Measurements from ENCODE around the gene OPA3. TPM values are rescaled to one million over a fixed set of nuclear protein-coding genes. Genes with fewer than 3 reads are reported as not detected.

The OPA3 gene
- total and polyA plus RNA-seq, 12 donors = 10.2 to 27.9 (median 23.5) TPM

DNA sequence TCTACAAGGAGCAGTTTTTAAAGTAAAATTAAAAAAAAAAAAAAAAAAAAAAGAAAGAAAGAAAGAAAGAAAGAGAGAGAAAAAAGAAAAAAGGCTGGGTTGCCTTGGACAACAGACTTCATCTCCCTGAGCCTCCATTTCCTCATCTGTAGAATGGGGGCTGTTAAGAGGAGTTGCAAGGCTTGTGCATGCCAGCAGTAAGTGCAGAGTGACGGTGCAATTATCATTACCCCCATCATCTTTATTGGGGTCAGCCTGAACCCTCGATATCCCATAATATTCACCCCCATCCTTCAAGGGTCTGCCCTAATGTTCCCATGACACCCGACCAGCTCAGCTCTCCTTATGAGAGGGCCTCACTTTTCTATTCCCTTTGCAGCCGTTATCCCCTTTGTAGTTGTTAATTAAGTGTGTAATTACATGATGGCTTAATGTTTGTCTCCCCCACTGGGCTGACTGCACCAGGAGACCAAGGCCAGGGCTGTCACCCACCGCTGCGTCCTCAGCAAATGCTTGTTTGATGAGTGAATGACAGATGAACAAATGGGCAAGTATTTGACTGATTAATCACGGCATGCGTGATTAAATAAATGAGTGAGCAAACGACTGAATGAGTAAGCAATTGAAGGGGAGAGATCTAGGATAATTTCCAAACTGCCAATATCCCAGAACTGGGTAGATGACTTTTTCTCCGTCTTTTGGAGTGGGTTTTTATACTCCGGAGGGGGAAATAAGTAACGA lies 106.7 kb downstream of the OPA3 start:
- Histone ChIP-seq H3K27ac (peak overlapping the region in 9 of 10 donors; percentile 87 to 100 (median 94)), H3K36me3 (no peaks in the 10 kb centered on the region), H3K27me3 (peaks cover 0 to 28% (median 0%) of the 10 kb centered on the region in 7 donors), H3K9me3 (no peaks in the 10 kb centered on the region), H3K4me1 (peaks cover 0 to 29% (median 11%) of the 10 kb centered on the region in 9 donors), H3K4me3 (peak overlapping the region in 9 of 10 donors; percentile 37 to 71 (median 61))
- DNase-seq (no peak), ATAC-seq (no peak)
- intact Hi-C loops (cut with DNase I) = loop anchor here in 8 of 10 donors (1.0 to 10.0 kb wide), 3 partner anchors 39 to 53 kb away; partner anchors contain the start of gene ERCC1 (in 1 of the 8)
- WGBS, 2 donors = 8 to 10% methylated on average over 12 of the region's 12 CpGs
- TF ChIP-seq CTCF (IDR thresholded peaks at IDR 0.05) = no peak

Other genes starting within 250 kb of the OPA3 start
- gene KLC3, start 244.1 kb downstream of the OPA3 start, total RNA-seq = under 1 TPM in 2 of 10 donors, not detected in 8; 0.14 TPM
- under 1 TPM in 1 of 2 donors, not detected in 1; 0.16 TPM for gene KLC3, start 244.1 kb downstream of the OPA3 start, polyA plus RNA-seq
- gene ERCC2, start 214.2 kb downstream of the OPA3 start, total RNA-seq = 10 to 100 TPM; 11.4 to 15.2 (median 14.1) TPM
- gene ERCC2, start 214.2 kb downstream of the OPA3 start, polyA plus RNA-seq = 10 to 100 TPM in 1 of 2 donors, 1 to 10 TPM in 1; 6.5 to 11.8 TPM
- 100 to 1,000 TPM; 134 to 204 (median 166) TPM for gene PPP1R13L, start 179.7 kb downstream of the OPA3 start, total RNA-seq
- 100 to 1,000 TPM in 1 of 2 donors, 10 to 100 TPM in 1; 85.2 to 265 TPM for gene PPP1R13L, start 179.7 kb downstream of the OPA3 start, polyA plus RNA-seq
- 1 to 10 TPM; 4.1 to 9.8 (median 5.6) TPM for gene POLR1G, start 178.2 kb downstream of the OPA3 start, total RNA-seq
- 1 to 10 TPM; 5.1 to 8.2 TPM for gene POLR1G, start 178.2 kb downstream of the OPA3 start, polyA plus RNA-seq
- 100 to 1,000 TPM; 113 to 194 (median 136) TPM for gene ERCC1, start 160.9 kb downstream of the OPA3 start, total RNA-seq
- 100 to 1,000 TPM; 147 to 183 TPM for gene ERCC1, start 160.9 kb downstream of the OPA3 start, polyA plus RNA-seq
- gene FOSB, start 116.8 kb downstream of the OPA3 start, total RNA-seq = 10 to 100 TPM in 2 of 10 donors, 1 to 10 TPM in 7, under 1 TPM in 1; 0.39 to 54.5 (median 4.9) TPM
- gene FOSB, start 116.8 kb downstream of the OPA3 start, polyA plus RNA-seq = 1 to 10 TPM; 2.1 to 5.5 TPM
- gene RTN2, start 87.8 kb downstream of the OPA3 start, total RNA-seq = 10 to 100 TPM; 15.9 to 33.7 (median 21.8) TPM
- 10 to 100 TPM; 11.1 to 13.3 TPM for gene RTN2, start 87.8 kb downstream of the OPA3 start, polyA plus RNA-seq
- gene PPM1N, start 86.4 kb downstream of the OPA3 start, total RNA-seq = 1 to 10 TPM in 1 of 10 donors, under 1 TPM in 4, not detected in 5; 0.32 to 3.6 (median 0.57) TPM
- under 1 TPM; 0.51 to 0.68 TPM for gene PPM1N, start 86.4 kb downstream of the OPA3 start, polyA plus RNA-seq
- gene VASP, start 77.3 kb downstream of the OPA3 start, total RNA-seq = 10 to 100 TPM; 24.9 to 78.6 (median 42.3) TPM
- gene VASP, start 77.3 kb downstream of the OPA3 start, polyA plus RNA-seq = 10 to 100 TPM; 62.3 to 70.0 TPM
- 10 to 100 TPM in 1 of 10 donors, 1 to 10 TPM in 9; 2.3 to 29.4 (median 5.2) TPM for gene GPR4, start 17.4 kb upstream of the OPA3 start, total RNA-seq
- 1 to 10 TPM; 5.7 to 9.4 TPM for gene GPR4, start 17.4 kb upstream of the OPA3 start, polyA plus RNA-seq
- gene EML2, start 54.6 kb upstream of the OPA3 start, total RNA-seq = 10 to 100 TPM; 30.2 to 54.5 (median 46.1) TPM
- 10 to 100 TPM; 17.3 to 26.8 TPM for gene EML2, start 54.6 kb upstream of the OPA3 start, polyA plus RNA-seq
- 1 to 10 TPM; 2.4 to 7.8 (median 4.4) TPM for gene GIPR, start 83.4 kb upstream of the OPA3 start, total RNA-seq
- 10 to 100 TPM in 1 of 2 donors, 1 to 10 TPM in 1; 2.4 to 16.6 TPM for gene GIPR, start 83.4 kb upstream of the OPA3 start, polyA plus RNA-seq
- 100 to 1,000 TPM; 216 to 268 (median 240) TPM for gene SNRPD2, start 107.2 kb upstream of the OPA3 start, total RNA-seq
- gene SNRPD2, start 107.2 kb upstream of the OPA3 start, polyA plus RNA-seq = 100 to 1,000 TPM; 316 to 464 TPM
- gene QPCTL, start 107.9 kb upstream of the OPA3 start, total RNA-seq = 1 to 10 TPM; 1.8 to 3.5 (median 2.4) TPM
- 1 to 10 TPM; 4.1 to 4.5 TPM for gene QPCTL, start 107.9 kb upstream of the OPA3 start, polyA plus RNA-seq
- gene FBXO46, start 146.1 kb upstream of the OPA3 start, total RNA-seq = 10 to 100 TPM in 2 of 10 donors, 1 to 10 TPM in 8; 5.2 to 13.5 (median 9.1) TPM
- 10 to 100 TPM in 1 of 2 donors, 1 to 10 TPM in 1; 5.3 to 11.4 TPM for gene FBXO46, start 146.1 kb upstream of the OPA3 start, polyA plus RNA-seq
- gene MEIOSIN, start 148.6 kb upstream of the OPA3 start, total RNA-seq = not detected
- gene MEIOSIN, start 148.6 kb upstream of the OPA3 start, polyA plus RNA-seq = not detected
- gene SIX5, start 184.4 kb upstream of the OPA3 start, total RNA-seq = 10 to 100 TPM; 16.8 to 24.5 (median 21.3) TPM
- gene SIX5, start 184.4 kb upstream of the OPA3 start, polyA plus RNA-seq = 10 to 100 TPM; 15.5 to 29.3 TPM
- 100 to 1,000 TPM; 220 to 377 (median 296) TPM for gene DMPK, start 197.7 kb upstream of the OPA3 start, total RNA-seq
- gene DMPK, start 197.7 kb upstream of the OPA3 start, polyA plus RNA-seq = 100 to 1,000 TPM; 377 to 439 TPM
- 10 to 100 TPM; 54.2 to 78.1 (median 69.3) TPM for gene DMWD, start 208.0 kb upstream of the OPA3 start, total RNA-seq
- gene DMWD, start 208.0 kb upstream of the OPA3 start, polyA plus RNA-seq = 10 to 100 TPM; 44.6 to 58.9 TPM
- gene RSPH6A, start 230.5 kb upstream of the OPA3 start, total RNA-seq = under 1 TPM in 2 of 10 donors, not detected in 8; 0.09 to 0.15 TPM
- not detected for gene RSPH6A, start 230.5 kb upstream of the OPA3 start, polyA plus RNA-seq

Measured in heart right ventricle (tissue), 16 donors.